ENCODE data around the gene TNK2. TPM values are rescaled to one million over a fixed set of nuclear protein-coding genes. Genes with fewer than 3 reads are reported as not detected.
A peak's percentile ranks its signal among the peaks of the same experiment; 100 is the strongest.

The TNK2 gene
- total and polyA plus RNA-seq, 2 of the 13 experiments (the other 11 are each of a cell fraction or from before 2014, with no cell fraction given): 4.6 to 5.8 TPM

- TF ChIP-seq FOXA1 (IDR thresholded peaks at IDR 0.05): no peak
- TF ChIP-seq FOXA1 (CRISPR knock-in tag; IDR thresholded peaks at IDR 0.05): no peak
- TF ChIP-seq KLF16 (CRISPR knock-in tag; IDR thresholded peaks at IDR 0.05): peak in 1 of 2 experiments; percentile 64; a peak in 2 of 4 replicates
- peak; percentile 41; the same call in 1 of the 2 replicates for TF ChIP-seq ZBTB25 (CRISPR knock-in tag; IDR thresholded peaks at IDR 0.05)
- TF ChIP-seq CHCHD3 (CRISPR knock-in tag; IDR thresholded peaks at IDR 0.05): no peak
- TF ChIP-seq DRAP1 (CRISPR knock-in tag; IDR thresholded peaks at IDR 0.05): 0 out of 2 replicates have a peak, but pooled peaks have one; percentile 17
- peak; percentile 83; the same call in 1 of the 2 replicates for TF ChIP-seq SMAD3 (CRISPR knock-in tag; IDR thresholded peaks at IDR 0.05)
- TF ChIP-seq RFX5 (IDR thresholded peaks at IDR 0.05; ENCODE audit: low read depth, low read length): peak; percentile 50; the same call in 1 of the 2 replicates
- TF ChIP-seq KDM2A (CRISPR knock-in tag; IDR thresholded peaks at IDR 0.05; ENCODE audit: borderline replicate concordance, low read depth): peak; percentile 75; the same call in 1 of the 2 replicates
- TF ChIP-seq MNT (IDR thresholded peaks at IDR 0.05): no peak
- TF ChIP-seq SRSF9 (IDR thresholded peaks at IDR 0.05; ENCODE audit: borderline replicate concordance, insufficient read depth, low read depth, low read length, poor library complexity, severe bottlenecking): no peak
- 0 out of 2 replicates have a peak, but pooled peaks have one; percentile 22 for TF ChIP-seq ZKSCAN8 (CRISPR knock-in tag; IDR thresholded peaks at IDR 0.05; ENCODE audit: borderline replicate concordance)
- 0 out of 2 replicates have a peak, but pooled peaks have one; percentile 47 for TF ChIP-seq ZNF747 (CRISPR knock-in tag; IDR thresholded peaks at IDR 0.05; ENCODE audit: borderline replicate concordance)
- TF ChIP-seq LBX2 (CRISPR knock-in tag; IDR thresholded peaks at IDR 0.05; ENCODE audit: borderline replicate concordance): no peak
- peak; percentile 70 for TF ChIP-seq NFYC (CRISPR knock-in tag; IDR thresholded peaks at IDR 0.05)
- TF ChIP-seq SRF (IDR thresholded peaks at IDR 0.05; ENCODE audit: low read depth, low read length): no peak
- TF ChIP-seq SMC3 (IDR thresholded peaks at IDR 0.05; ENCODE audit: low read length): peak; percentile 89
- peak; percentile 60 for TF ChIP-seq ZGPAT (CRISPR knock-in tag; IDR thresholded peaks at IDR 0.05)
- no peak for TF ChIP-seq ZNF740 (CRISPR knock-in tag; IDR thresholded peaks at IDR 0.05)
- peak; percentile 56; the same call in 1 of the 2 replicates for TF ChIP-seq GATAD1 (CRISPR knock-in tag; IDR thresholded peaks at IDR 0.05)
- TF ChIP-seq XRCC5 (optimal IDR thresholded peaks at IDR 0.05; ENCODE audit: low read length): peak; percentile 83
- no peak for TF ChIP-seq PTBP1 (IDR thresholded peaks at IDR 0.05; ENCODE audit: low read depth, low read length, poor library complexity, severe bottlenecking)
- TF ChIP-seq SALL1 (CRISPR knock-in tag; IDR thresholded peaks at IDR 0.05): peak; percentile 31; the same call in 1 of the 2 replicates
- TF ChIP-seq RFXAP (CRISPR knock-in tag; IDR thresholded peaks at IDR 0.05; ENCODE audit: borderline replicate concordance): 0 out of 2 replicates have a peak, but pooled peaks have one; percentile 25
These were observed 6.5 kb upstream of the TNK2 start (continued) for GRCh38 chr3:195914648-195915473.
